Measurements from ENCODE around the gene REN. TPM values are rescaled to one million over a fixed set of nuclear protein-coding genes. Genes with fewer than 3 reads are reported as not detected.

REN gene
- total and polyA plus RNA-seq, 2 donors (not counting 1 experiment from before 2014, with no cell fraction given) = 0.17 to 0.20 TPM

DNA sequence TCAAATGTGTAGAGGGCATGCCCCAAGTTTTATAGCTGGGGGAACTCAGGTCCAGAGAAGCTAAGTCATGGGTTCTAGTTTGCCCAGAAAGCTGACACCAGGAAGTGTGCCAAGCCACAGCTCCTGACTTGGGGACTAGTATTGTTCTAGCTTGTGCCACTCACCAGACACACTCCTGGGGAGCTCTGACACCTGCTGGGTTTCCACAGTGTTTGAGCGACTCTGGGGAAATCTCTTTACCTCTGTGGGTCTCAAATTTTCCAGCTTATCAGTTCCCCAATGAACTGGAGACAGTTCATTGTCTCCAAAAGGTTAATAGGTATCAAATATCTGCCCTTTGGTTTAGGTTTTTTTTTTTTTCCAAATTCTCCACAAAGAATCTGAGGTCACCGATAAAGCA, 25.9 kb upstream of the REN start:
- no peak overlapping the region for H3K27ac ChIP-seq (ENCODE audit: insufficient read depth, low read length)
- no peaks in the 10 kb centered on the region for H3K4me1 ChIP-seq (ENCODE audit: control insufficient read depth, extremely low read depth, insufficient read depth, low read length)
- no peaks in the 10 kb centered on the region for H4K20me1 ChIP-seq (ENCODE audit: control insufficient read depth, extremely low read depth, insufficient read depth, low read length)
- H3K4me3 ChIP-seq (replicated peaks in 1 of 4; ENCODE audit: control extremely low read depth in 1 of 4, insufficient read depth in 1 of 4, low read depth in 3 of 4, low read length in 4 of 4) = no peak overlapping the region
- no peaks in the 10 kb centered on the region for H3K79me2 ChIP-seq (ENCODE audit: control insufficient read depth, insufficient read depth, low read length)
- H3K9ac ChIP-seq (ENCODE audit: insufficient read depth, low read length) = no peak overlapping the region
- no peaks in the 10 kb centered on the region for H3K36me3 ChIP-seq (ENCODE audit: control insufficient read depth, insufficient read depth, low read length)
- no peak for TF ChIP-seq EZH2 (IDR thresholded peaks at IDR 0.05; ENCODE audit: low read length, missing control alignments)
- TF ChIP-seq, protein P1, sequence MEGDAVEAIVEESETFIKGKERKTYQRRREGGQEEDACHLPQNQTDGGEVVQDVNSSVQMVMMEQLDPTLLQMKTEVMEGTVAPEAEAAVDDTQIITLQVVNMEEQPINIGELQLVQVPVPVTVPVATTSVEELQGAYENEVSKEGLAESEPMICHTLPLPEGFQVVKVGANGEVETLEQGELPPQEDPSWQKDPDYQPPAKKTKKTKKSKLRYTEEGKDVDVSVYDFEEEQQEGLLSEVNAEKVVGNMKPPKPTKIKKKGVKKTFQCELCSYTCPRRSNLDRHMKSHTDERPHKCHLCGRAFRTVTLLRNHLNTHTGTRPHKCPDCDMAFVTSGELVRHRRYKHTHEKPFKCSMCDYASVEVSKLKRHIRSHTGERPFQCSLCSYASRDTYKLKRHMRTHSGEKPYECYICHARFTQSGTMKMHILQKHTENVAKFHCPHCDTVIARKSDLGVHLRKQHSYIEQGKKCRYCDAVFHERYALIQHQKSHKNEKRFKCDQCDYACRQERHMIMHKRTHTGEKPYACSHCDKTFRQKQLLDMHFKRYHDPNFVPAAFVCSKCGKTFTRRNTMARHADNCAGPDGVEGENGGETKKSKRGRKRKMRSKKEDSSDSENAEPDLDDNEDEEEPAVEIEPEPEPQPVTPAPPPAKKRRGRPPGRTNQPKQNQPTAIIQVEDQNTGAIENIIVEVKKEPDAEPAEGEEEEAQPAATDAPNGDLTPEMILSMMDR (conservative IDR thresholded peaks at IDR 0.05 in 1 of 2, IDR thresholded peaks at IDR 0.05 in 1 of 2; ENCODE audit: low read depth in 1 of 2, low read length in 2 of 2) = no peak
- no peak for DNase-seq (ENCODE audit: low read depth in 2 of 2)
- no peak overlapping the region for H3K4me2 ChIP-seq (ENCODE audit: extremely low read depth, insufficient read depth, low read length)
- peaks cover 32% of the 10 kb centered on the region for H3K27me3 ChIP-seq (ENCODE audit: control insufficient read depth, insufficient read depth, low read length)
- H2AFZ ChIP-seq (ENCODE audit: low read length) = no peak overlapping the region
- no peaks in the 10 kb centered on the region for H3K9me3 ChIP-seq (ENCODE audit: control insufficient read depth, insufficient read depth, low read depth, low read length)

DNA sequence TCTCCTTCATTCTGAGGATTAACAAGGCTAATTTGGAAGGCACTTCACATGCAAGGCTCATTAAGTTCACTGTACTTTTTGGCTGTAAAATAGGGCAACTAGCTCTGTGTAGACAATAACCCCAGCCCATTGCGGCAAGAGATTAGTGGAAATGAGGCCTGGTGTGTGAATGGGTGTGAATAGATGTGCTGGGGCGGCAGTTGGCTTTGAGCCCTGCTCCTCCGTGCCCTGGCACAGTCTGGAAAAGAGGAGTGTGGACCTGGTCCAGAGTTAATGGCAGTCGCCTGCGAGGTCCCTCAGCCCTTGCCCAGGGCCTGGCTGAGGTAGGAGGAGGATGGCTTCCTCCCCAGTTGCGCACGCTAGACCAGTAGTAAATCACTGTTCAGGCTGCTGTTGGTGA, 25.3 kb upstream of the REN start:
- no peak for TF ChIP-seq EZH2 (IDR thresholded peaks at IDR 0.05; ENCODE audit: low read length, missing control alignments)
- TF ChIP-seq, protein P1 (conservative IDR thresholded peaks at IDR 0.05 in 1 of 2, IDR thresholded peaks at IDR 0.05 in 1 of 2; ENCODE audit: low read depth in 1 of 2, low read length in 2 of 2) = no peak
- Histone ChIP-seq H3K4me3 (replicated peaks in 1 of 4; ENCODE audit: control extremely low read depth in 1 of 4, insufficient read depth in 1 of 4, low read depth in 3 of 4, low read length in 4 of 4) (no peak overlapping the region), H3K79me2 (ENCODE audit: control insufficient read depth, insufficient read depth, low read length) (no peaks in the 10 kb centered on the region), H3K36me3 (ENCODE audit: control insufficient read depth, insufficient read depth, low read length) (no peaks in the 10 kb centered on the region), H3K4me1 (ENCODE audit: control insufficient read depth, extremely low read depth, insufficient read depth, low read length) (no peaks in the 10 kb centered on the region), H3K27me3 (ENCODE audit: control insufficient read depth, insufficient read depth, low read length) (peaks cover 36% of the 10 kb centered on the region), H3K4me2 (ENCODE audit: extremely low read depth, insufficient read depth, low read length) (no peak overlapping the region), H4K20me1 (ENCODE audit: control insufficient read depth, extremely low read depth, insufficient read depth, low read length) (no peaks in the 10 kb centered on the region), H3K9ac (ENCODE audit: insufficient read depth, low read length) (no peak overlapping the region), H2AFZ (ENCODE audit: low read length) (no peak overlapping the region), H3K27ac (ENCODE audit: insufficient read depth, low read length) (no peak overlapping the region), H3K9me3 (ENCODE audit: control insufficient read depth, insufficient read depth, low read depth, low read length) (no peaks in the 10 kb centered on the region)
- no peak for DNase-seq (ENCODE audit: low read depth in 2 of 2)

DNA sequence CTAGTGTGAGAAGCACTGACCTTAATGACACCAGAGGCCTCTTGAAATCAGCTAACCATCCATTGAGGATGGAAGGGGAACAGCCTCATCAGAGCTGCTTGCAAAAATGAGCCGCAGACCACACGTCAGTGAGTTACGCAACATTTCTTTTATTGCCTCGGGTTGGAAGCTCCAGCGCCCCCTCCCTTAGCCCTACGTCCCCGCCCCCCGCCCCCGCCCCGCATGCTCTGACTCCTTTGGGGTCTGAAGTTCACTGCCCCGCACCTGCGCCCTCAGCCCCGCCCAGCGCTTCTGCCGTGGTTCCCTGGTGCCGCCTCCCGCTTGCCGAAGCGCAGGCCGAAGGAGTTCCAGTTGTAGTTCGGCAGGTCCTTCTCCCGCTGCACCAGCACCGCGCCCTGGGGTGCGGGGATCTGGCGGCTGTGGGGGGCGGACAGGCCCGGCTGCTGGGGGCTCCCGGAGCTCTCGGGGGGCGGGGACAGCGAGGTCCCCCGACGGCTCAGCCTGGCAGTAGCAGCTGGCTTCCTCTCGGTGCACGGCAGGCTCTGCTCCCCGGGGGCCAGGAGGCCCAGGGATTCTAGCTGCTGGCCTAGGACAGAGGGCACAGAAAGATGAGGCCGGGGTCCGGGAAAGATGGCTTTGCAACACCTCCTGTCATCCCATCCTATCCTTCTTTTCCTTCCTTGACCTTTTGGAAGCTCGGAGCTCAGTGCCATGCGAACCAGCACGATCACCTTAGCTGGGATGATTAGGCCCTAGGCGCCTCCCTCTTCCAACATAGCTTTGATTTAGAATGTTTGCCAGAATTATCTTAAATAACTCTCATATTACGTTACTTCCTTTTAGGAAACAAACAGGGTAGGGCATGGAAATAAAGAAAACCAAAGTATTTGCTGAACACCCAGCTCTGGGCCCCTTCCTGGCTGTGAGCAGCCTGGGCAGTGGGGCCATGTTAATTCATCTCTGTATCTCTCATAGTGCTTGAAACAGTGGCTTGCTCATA, 24.4 kb upstream of the REN start:
- H3K4me1 ChIP-seq (ENCODE audit: control insufficient read depth, extremely low read depth, insufficient read depth, low read length) = no peaks in the 10 kb centered on the region
- no peak overlapping the region for H3K4me3 ChIP-seq (replicated peaks in 1 of 4; ENCODE audit: control extremely low read depth in 1 of 4, insufficient read depth in 1 of 4, low read depth in 3 of 4, low read length in 4 of 4)
- peak; percentile 56 to 69 for DNase-seq (ENCODE audit: low read depth in 2 of 2)
- H2AFZ ChIP-seq (ENCODE audit: low read length) = no peak overlapping the region
- H3K9ac ChIP-seq (ENCODE audit: insufficient read depth, low read length) = no peak overlapping the region
- no peak overlapping the region for H3K27ac ChIP-seq (ENCODE audit: insufficient read depth, low read length)
- no peaks in the 10 kb centered on the region for H3K9me3 ChIP-seq (ENCODE audit: control insufficient read depth, insufficient read depth, low read depth, low read length)
- H3K27me3 ChIP-seq (ENCODE audit: control insufficient read depth, insufficient read depth, low read length) = peaks cover 36% of the 10 kb centered on the region
- peak overlapping the region; percentile 44 for H3K4me2 ChIP-seq (ENCODE audit: extremely low read depth, insufficient read depth, low read length)
- H3K79me2 ChIP-seq (ENCODE audit: control insufficient read depth, insufficient read depth, low read length) = no peaks in the 10 kb centered on the region
- no peak for TF ChIP-seq EZH2 (IDR thresholded peaks at IDR 0.05; ENCODE audit: low read length, missing control alignments)
- TF ChIP-seq, protein P1 (conservative IDR thresholded peaks at IDR 0.05 in 1 of 2, IDR thresholded peaks at IDR 0.05 in 1 of 2; ENCODE audit: low read depth in 1 of 2, low read length in 2 of 2) = no peak
- no peaks in the 10 kb centered on the region for H4K20me1 ChIP-seq (ENCODE audit: control insufficient read depth, extremely low read depth, insufficient read depth, low read length)
- no peaks in the 10 kb centered on the region for H3K36me3 ChIP-seq (ENCODE audit: control insufficient read depth, insufficient read depth, low read length)
